IMR-90 (cell line): ENCODE measurements around the gene P3R3URF.

ENCODE experiments used
- CTCF ChIP-seq: conservative IDR thresholded peaks from 2 replicates; pipeline ENCODE4 v1.5.1; 2012; ENCODE audit warnings: mild to moderate bottlenecking, low read depth, low read length, improper control_type of control experiment
- MAZ ChIP-seq: IDR thresholded peaks from 2 replicates; pipeline ENCODE4 v1.6.1; 2012; ENCODE audit warnings: low read depth, mild to moderate bottlenecking, low read length, improper control_type of control experiment, moderate library complexity, borderline replicate concordance
- POLR2A ChIP-seq: IDR thresholded peaks from 2 replicates; pipeline ENCODE4 v1.6.1; 2012; ENCODE audit warnings: mild to moderate bottlenecking, low read depth, low read length
- RCOR1 ChIP-seq: IDR thresholded peaks from 2 replicates; pipeline ENCODE4 v1.6.1; 2012; ENCODE audit warnings: mild to moderate bottlenecking, low read length, improper control_type of control experiment; ENCODE audit not compliant: insufficient replicate concordance
- TF ChIP-seq, protein P1 (sequence below): fragments of 150-350 bp; IDR thresholded peaks from 2 replicates; pipeline ENCODE4 v1.6.1; 2016; ENCODE audit warnings: low read depth, mild to moderate bottlenecking, low read length, moderate library complexity, borderline replicate concordance

DNA sequence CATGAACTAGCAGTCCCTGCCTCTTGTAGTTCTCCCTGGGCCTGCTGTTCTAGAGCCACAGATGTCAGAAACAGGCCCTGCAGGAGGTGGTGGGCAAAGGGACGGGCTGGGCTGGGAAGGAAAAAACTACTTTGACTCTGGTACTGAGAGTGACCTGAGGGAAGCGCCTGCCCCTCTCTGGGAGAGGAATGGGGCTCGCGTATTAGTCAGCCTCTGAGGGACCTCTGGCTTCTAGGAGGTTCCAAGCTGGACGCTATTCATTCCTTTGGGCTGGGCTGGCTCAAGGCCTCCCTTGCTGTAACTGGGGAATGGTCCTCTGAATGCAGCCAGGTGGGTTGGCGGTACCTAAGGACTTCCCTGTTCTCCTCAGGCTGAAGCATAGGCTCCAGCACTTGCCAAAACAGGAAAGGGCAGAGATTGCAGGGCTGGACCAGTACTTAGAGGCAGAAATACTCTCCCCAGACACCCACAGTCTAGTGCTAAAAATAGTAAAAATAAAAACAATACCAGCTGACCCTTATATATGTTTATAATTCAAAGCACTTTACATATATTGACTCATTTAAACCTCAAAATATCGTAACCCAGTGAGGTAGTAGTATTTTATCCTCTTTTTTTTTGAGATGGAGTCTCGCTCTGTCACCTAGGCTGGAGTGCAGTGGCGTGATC lies 14.9 kb upstream of the P3R3URF start:
- no peak for TF ChIP-seq CTCF
- TF ChIP-seq MAZ = no peak
- TF ChIP-seq RCOR1 = no peak
- no peak for TF ChIP-seq POLR2A
- TF ChIP-seq, protein P1, sequence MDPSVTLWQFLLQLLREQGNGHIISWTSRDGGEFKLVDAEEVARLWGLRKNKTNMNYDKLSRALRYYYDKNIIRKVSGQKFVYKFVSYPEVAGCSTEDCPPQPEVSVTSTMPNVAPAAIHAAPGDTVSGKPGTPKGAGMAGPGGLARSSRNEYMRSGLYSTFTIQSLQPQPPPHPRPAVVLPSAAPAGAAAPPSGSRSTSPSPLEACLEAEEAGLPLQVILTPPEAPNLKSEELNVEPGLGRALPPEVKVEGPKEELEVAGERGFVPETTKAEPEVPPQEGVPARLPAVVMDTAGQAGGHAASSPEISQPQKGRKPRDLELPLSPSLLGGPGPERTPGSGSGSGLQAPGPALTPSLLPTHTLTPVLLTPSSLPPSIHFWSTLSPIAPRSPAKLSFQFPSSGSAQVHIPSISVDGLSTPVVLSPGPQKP = no peak
